Astrocyte of the spinal cord (primary cell): ENCODE measurements around the gene MTOR.
"Not testable (repeated sequence)": the region's sequence is repeated elsewhere in the genome, so short reads cannot be mapped to it uniquely, and the experiment has no call there.

Experiments used
- DNase-seq: peaks from one replicate; pipeline ENCODE4 v3.0.0; 2011; ENCODE audit warnings: low read depth, low spot score
- H3K4me3 ChIP-seq: 2 replicates; pipeline ENCODE4 v1.5.1; 2011; ENCODE audit warnings: low read depth, mild to moderate bottlenecking, low read length, moderate library complexity
- in situ Hi-C: cut with HindIII; loops from 2 replicates; pipeline ENCODE4 v1.10.0; 2017; ENCODE audit warnings: low sequenced_read_pairs
- TF ChIP-seq, protein P1 (sequence below): IDR thresholded peaks from 2 replicates; pipeline ENCODE4 v1.5.1; 2012; ENCODE audit warnings: low read depth, mild to moderate bottlenecking, low read length, inconsistent platforms

MTOR gene

DNA sequence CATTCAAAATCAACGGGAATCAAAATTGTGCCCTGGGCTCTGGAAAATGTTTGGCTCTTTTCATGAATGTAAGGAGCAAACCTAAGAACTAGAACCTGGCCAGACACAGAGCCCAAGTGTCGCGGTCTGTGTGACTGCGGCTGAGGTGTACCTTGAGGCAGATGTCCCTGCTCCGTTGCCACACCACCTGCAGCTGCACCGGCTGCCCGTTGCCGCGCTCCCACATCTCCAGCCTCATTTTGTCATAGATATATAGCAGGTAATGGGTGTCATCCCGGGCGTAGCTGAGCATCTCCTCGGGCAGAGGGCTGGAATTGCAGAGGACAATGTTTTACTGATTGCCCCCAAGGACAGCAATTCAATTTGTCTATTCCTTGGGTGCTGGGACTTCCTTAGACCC, 181.4 kb downstream of the MTOR start:
- no peak overlapping the region for H3K4me3 ChIP-seq
- DNase-seq: no peak
- TF ChIP-seq, protein P1, sequence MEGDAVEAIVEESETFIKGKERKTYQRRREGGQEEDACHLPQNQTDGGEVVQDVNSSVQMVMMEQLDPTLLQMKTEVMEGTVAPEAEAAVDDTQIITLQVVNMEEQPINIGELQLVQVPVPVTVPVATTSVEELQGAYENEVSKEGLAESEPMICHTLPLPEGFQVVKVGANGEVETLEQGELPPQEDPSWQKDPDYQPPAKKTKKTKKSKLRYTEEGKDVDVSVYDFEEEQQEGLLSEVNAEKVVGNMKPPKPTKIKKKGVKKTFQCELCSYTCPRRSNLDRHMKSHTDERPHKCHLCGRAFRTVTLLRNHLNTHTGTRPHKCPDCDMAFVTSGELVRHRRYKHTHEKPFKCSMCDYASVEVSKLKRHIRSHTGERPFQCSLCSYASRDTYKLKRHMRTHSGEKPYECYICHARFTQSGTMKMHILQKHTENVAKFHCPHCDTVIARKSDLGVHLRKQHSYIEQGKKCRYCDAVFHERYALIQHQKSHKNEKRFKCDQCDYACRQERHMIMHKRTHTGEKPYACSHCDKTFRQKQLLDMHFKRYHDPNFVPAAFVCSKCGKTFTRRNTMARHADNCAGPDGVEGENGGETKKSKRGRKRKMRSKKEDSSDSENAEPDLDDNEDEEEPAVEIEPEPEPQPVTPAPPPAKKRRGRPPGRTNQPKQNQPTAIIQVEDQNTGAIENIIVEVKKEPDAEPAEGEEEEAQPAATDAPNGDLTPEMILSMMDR: no peak
- in situ Hi-C loops: no loop called here

DNA sequence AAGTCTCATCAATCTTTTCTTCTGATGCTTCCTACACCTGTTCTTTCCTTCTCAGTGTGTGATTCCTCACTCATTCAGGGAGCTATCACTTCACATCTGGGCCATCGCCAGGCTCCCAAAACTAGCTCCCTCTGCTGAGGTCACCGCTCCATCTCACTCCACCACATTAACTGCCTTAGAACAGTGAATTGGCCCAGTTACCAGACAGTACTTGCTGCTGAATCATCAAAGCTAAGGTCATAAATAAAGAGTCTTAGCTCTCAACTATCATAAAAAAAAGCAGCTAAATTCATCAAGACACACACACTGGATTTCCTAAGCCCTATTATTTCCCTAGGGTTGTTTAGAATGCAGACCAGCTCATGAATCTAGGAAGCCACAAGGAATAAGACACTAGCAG, 183.7 kb downstream of the MTOR start:
- in situ Hi-C loops: no loop called here
- no peak overlapping the region for H3K4me3 ChIP-seq
- DNase-seq: no peak
- TF ChIP-seq, protein P1: no peak

DNA sequence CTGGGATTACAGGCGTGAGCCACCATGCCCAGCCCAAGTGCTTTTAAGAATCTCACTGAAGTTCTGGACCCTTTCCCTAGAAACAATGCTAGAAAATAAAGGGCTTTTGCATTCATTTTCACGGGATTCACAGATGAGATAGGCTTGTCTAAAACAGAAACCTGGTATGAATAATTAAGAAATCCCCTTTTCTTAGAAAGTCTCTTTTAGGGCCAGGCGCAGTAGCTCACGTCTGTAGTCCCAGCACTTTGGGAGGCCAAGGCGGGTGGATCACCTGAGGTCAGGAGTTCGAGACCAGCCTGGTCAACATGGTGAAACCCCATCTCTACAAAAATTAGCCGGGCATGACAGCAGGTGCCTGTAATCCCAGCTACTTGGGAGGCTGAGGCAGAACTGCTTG, 189.0 kb downstream of the MTOR start:
- in situ Hi-C loops, H3K4me3 ChIP-seq, DNase-seq: not testable (repeated sequence)

DNA sequence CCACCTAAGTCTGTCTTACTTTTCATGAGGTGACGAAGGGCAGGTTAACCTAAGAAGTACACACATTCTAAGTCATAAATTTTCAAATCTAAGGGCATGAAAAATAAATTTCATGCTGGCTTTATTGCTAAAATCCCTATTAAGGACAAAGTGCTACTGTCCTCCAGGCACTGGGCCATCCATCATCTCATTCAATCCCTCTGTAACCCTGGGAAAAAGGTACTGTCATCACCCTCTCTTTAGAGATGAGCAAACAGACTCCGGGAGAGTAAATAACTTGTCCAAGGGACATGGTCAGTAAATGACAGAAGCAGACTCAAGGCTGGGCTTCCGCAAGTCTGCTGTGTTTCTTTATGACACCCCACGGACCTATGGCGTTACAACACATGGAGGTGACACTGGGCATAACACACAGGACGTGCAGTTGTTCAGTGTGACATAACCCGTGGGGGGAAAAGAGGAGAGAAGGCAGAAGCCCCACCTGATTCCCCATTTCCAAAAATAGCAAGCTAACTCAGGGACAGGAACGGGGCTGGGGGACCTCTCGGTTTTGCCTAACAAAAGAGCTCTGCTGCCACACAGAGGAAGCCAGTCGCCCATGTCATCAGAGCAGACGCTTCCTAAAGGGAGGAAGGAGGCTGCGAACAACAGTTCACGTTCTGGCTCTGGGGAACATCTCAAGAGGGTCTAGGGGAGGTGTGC, 190.0 kb downstream of the MTOR start:
- no peak for DNase-seq
- TF ChIP-seq, protein P1: no peak
- in situ Hi-C loops: no loop called here
- H3K4me3 ChIP-seq: no peak overlapping the region

DNA sequence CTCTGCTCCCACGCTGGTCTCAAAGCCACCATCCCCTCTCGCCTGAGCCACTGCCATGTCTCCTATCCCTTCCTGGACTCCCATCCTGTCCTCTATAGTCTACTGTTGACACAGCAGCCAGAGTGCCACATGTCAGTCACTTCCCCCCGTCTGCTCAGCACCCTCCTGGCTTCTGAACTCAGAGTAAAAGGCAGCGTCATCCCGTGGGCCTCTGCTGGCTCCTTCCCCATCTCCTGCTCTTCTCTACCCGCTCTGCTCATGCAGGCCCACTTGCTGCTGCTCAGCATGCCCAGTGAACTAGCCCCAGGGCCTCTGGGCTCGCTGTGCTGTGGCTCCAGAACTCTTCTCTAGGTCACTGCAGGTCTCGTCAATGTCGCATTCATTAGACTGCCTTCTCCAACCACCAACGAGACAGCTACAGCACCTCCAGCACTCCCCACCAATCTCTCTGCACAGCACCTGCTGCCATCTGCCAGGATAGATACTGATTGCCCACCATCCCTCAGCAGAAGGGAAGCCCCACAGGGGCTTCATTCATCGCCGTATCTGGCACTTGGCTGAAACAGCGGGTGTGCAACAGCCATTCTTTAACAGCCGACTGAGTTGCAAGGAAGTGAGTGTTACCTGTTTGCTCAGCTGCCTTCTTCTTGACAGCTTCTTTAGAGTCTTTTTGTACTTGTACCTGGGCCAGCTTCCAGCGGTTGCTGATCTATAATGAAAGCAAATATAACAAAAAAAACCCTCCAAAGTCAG, 190.7 kb downstream of the MTOR start:
- no peak overlapping the region for H3K4me3 ChIP-seq
- DNase-seq: no peak
- TF ChIP-seq, protein P1: no peak
- in situ Hi-C loops: no loop called here

DNA sequence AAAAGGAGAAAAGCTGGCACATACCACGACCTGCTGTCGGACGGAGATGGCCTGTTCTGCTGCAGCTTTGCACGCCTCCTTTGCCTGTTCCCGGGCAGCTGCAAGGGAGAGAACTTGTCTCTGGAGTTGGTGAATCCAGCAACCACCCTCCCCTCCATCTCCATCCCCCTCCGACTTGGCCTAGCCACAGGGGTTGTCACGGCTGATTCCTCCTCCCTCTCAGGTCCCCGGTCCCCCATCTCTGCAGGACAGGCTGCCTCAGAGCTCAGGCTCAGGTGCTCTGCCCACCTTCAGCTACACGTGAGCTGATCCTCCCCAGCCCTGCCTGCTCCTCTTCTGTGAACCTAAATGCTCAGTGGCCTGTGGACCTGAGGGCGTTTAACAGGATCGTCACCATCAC, 191.5 kb downstream of the MTOR start:
- TF ChIP-seq, protein P1: no peak
- no peak overlapping the region for H3K4me3 ChIP-seq
- in situ Hi-C loops: no loop called here
- no peak for DNase-seq
